ENCODE measurements around the gene CD93. TPM values are rescaled to one million over a fixed set of nuclear protein-coding genes. Genes with fewer than 3 reads are reported as not detected.

The CD93 gene
- total and polyA plus RNA-seq, 4 donors = 1.5 to 16.0 (median 11.9) TPM

GRCh38 chr20:23061262-23061661 is 24.9 kb downstream of the CD93 start:
- Histone ChIP-seq H3K4me1 (ENCODE audit: control insufficient read depth in 4 of 4, insufficient read depth in 4 of 4, low read length in 3 of 4) (no peaks in the 10 kb centered on the region), H3K27ac (ENCODE audit: low read depth in 1 of 2, low read length in 2 of 2) (peak overlapping the region in 1 of 2 donors; percentile 50), H3K9me3 (ENCODE audit: control insufficient read depth in 4 of 4, low read length in 3 of 4) (peaks cover 0 to 5% (median 2%) of the 10 kb centered on the region in 4 donors), H3K9ac (ENCODE audit: low read depth in 1 of 2, low read length in 2 of 2) (no peak overlapping the region), H3K27me3 (ENCODE audit: control insufficient read depth in 4 of 4, insufficient read depth in 4 of 4, low read length in 3 of 4) (peaks cover 0 to 2% (median under 1%) of the 10 kb centered on the region in 4 donors), H3K4me3 (ENCODE audit: low read depth in 1 of 3, low read length in 3 of 3) (no peak overlapping the region), H3K36me3 (ENCODE audit: control insufficient read depth in 4 of 4, insufficient read depth in 3 of 4, low read depth in 1 of 4, low read length in 3 of 4) (no peaks in the 10 kb centered on the region)
- 71% methylated on average over 5 of the region's 5 CpGs for WGBS
- TF ChIP-seq ATF3 (IDR thresholded peaks at IDR 0.05) (no peak), HNF4G (IDR thresholded peaks at IDR 0.05) (no peak), MAX (IDR thresholded peaks at IDR 0.05) (no peak), ZBTB33 (IDR thresholded peaks at IDR 0.05) (no peak), TAF1 (conservative IDR thresholded peaks at IDR 0.05) (no peak), SP1 (IDR thresholded peaks at IDR 0.05) (no peak), RXRA (IDR thresholded peaks at IDR 0.05) (no peak), JUND (IDR thresholded peaks at IDR 0.05) (no peak), FOXA2 (IDR thresholded peaks at IDR 0.05) (no peak), RAD21 (IDR thresholded peaks at IDR 0.05) (no peak), CTCF (IDR thresholded peaks at IDR 0.05; ENCODE audit: low read depth, low read length, missing input control) (no peak), YY1 (IDR thresholded peaks at IDR 0.05) (no peak), GABPA (IDR thresholded peaks at IDR 0.05 in 1 of 2, conservative IDR thresholded peaks at IDR 0.05 in 1 of 2) (no peak), REST (IDR thresholded peaks at IDR 0.05) (no peak), NR2F2 (IDR thresholded peaks at IDR 0.05) (no peak), HNF4A (conservative IDR thresholded peaks at IDR 0.05) (no peak), EGR1 (IDR thresholded peaks at IDR 0.05; ENCODE audit: low read depth in 2 of 2) (no peak), FOXA1 (IDR thresholded peaks at IDR 0.05) (no peak)
- DNase-seq (ENCODE audit: low spot score) = no peak
